Activated T-helper 2 cell treated with anti-CD3 and anti-CD28 coated beads, Interferon-gamma antibody, Interleukin-2, Interleukin-4, amounts not matched to agents 10 μg/mL and 5 μg/mL and 100 μg/mL, durations not matched to agents 14 hours and 24 hours and 36 hours (primary cell): ENCODE results near the gene POMP. TPM values are rescaled to one million over a fixed set of nuclear protein-coding genes. Genes with fewer than 3 reads are reported as not detected.
"Not testable (repeated sequence)": the region's sequence is repeated elsewhere in the genome, so short reads cannot be mapped to it uniquely, and the experiment has no call there.

Experiments used
- DNase-seq: peaks from one replicate; pipeline ENCODE4 v3.0.0; 2021; ENCODE audit warnings: low spot score
- H3K27ac Mint-ChIP-seq: one replicate; pipeline ENCODE4 v1.8.0; 2021; ENCODE audit warnings: mixed read lengths
- H3K27me3 Mint-ChIP-seq: one replicate; pipeline ENCODE4 v1.8.0; 2021; ENCODE audit warnings: low read depth, mixed read lengths
- H3K36me3 Mint-ChIP-seq: one replicate; pipeline ENCODE4 v1.8.0; 2021; ENCODE audit warnings: low read depth, mixed read lengths
- H3K4me1 Mint-ChIP-seq: one replicate; pipeline ENCODE4 v1.8.0; 2021; ENCODE audit warnings: low read depth, mixed read lengths
- H3K4me3 Mint-ChIP-seq: one replicate; pipeline ENCODE4 v1.8.0; 2021; ENCODE audit warnings: low read depth, mild to moderate bottlenecking, moderate library complexity, mixed read lengths
- H3K9me3 Mint-ChIP-seq: one replicate; pipeline ENCODE4 v1.8.0; 2021; ENCODE audit warnings: mixed read lengths
- intact Hi-C: fragments of 100-400 bp; cut with micrococcal nuclease; formaldehyde crosslinking; loops from one replicate; pipeline ENCODE4 v1.15.1; 2023
- total RNA-seq: library from RNA; stranded (reverse); gene quantifications from 2 replicates; pipeline ENCODE4 v1.2.3, GENCODE V29; 2022

POMP gene
- total RNA-seq, 1 donor from 2014 or later: 149 TPM

GRCh38 chr13:28680541-28680940, 21.6 kb downstream of the POMP start:
- Mint-ChIP-seq H3K36me3 (peaks cover 35% of the 10 kb centered on the region), H3K4me1 (no peaks in the 10 kb centered on the region), H3K4me3 (no peak overlapping the region), H3K9me3 (no peaks in the 10 kb centered on the region), H3K27ac (no peak overlapping the region), H3K27me3 (no peaks in the 10 kb centered on the region)
- DNase-seq: no peak
- intact Hi-C loops: no loop called here

- H3K27me3 Mint-ChIP-seq, H3K9me3 Mint-ChIP-seq, H3K4me3 Mint-ChIP-seq, DNase-seq, H3K4me1 Mint-ChIP-seq, H3K27ac Mint-ChIP-seq, intact Hi-C loops: not testable (repeated sequence)
- H3K36me3 Mint-ChIP-seq: peaks cover 11% of the 10 kb centered on the region
Measured at GRCh38 chr13:28683169-28683568, 24.2 kb downstream of the POMP start.

- intact Hi-C loops: no loop called here
- Mint-ChIP-seq H3K36me3 (peaks cover 6% of the 10 kb centered on the region), H3K27me3 (peaks cover 6% of the 10 kb centered on the region), H3K9me3 (peaks cover 10% of the 10 kb centered on the region), H3K4me1 (no peaks in the 10 kb centered on the region), H3K27ac (no peak overlapping the region), H3K4me3 (no peak overlapping the region)
- DNase-seq: no peak
Measured at GRCh38 chr13:28684257-28684656, 25.3 kb downstream of the POMP start.

- DNase-seq: no peak
- intact Hi-C loops: no loop called here
- H3K9me3 Mint-ChIP-seq: peaks cover 10% of the 10 kb centered on the region
- H3K4me3 Mint-ChIP-seq: no peak overlapping the region
- no peaks in the 10 kb centered on the region for H3K4me1 Mint-ChIP-seq
- H3K36me3 Mint-ChIP-seq: peaks cover under 1% of the 10 kb centered on the region
- peaks cover 6% of the 10 kb centered on the region for H3K27me3 Mint-ChIP-seq
- H3K27ac Mint-ChIP-seq: no peak overlapping the region
Measured at GRCh38 chr13:28685114-28685513, 26.2 kb downstream of the POMP start.

GRCh38 chr13:28685892-28686291, 27.0 kb downstream of the POMP start:
- no peaks in the 10 kb centered on the region for H3K4me1 Mint-ChIP-seq
- H3K36me3 Mint-ChIP-seq: no peaks in the 10 kb centered on the region
- DNase-seq: no peak
- H3K27me3 Mint-ChIP-seq: peaks cover 11% of the 10 kb centered on the region
- H3K9me3 Mint-ChIP-seq: peaks cover 10% of the 10 kb centered on the region
- H3K4me3 Mint-ChIP-seq: no peak overlapping the region
- intact Hi-C loops: no loop called here
- H3K27ac Mint-ChIP-seq: no peak overlapping the region

- H3K9me3 Mint-ChIP-seq, intact Hi-C loops, H3K4me1 Mint-ChIP-seq, H3K36me3 Mint-ChIP-seq, H3K27ac Mint-ChIP-seq, DNase-seq, H3K4me3 Mint-ChIP-seq: not testable (repeated sequence)
- peaks cover 21% of the 10 kb centered on the region for H3K27me3 Mint-ChIP-seq
Measured at GRCh38 chr13:28693605-28694491, 34.9 kb downstream of the POMP start.

GRCh38 chr13:28697441-28697840, 38.5 kb downstream of the POMP start:
- DNase-seq: no peak
- H3K9me3 Mint-ChIP-seq: no peaks in the 10 kb centered on the region
- H3K27me3 Mint-ChIP-seq: peaks cover 8% of the 10 kb centered on the region
- H3K4me3 Mint-ChIP-seq: no peak overlapping the region
- H3K27ac Mint-ChIP-seq: no peak overlapping the region
- intact Hi-C loops: no loop called here
- H3K4me1 Mint-ChIP-seq: no peaks in the 10 kb centered on the region
- H3K36me3 Mint-ChIP-seq: peaks cover 21% of the 10 kb centered on the region

GRCh38 chr13:28699246-28699645, 40.3 kb downstream of the POMP start:
- DNase-seq: no peak
- Mint-ChIP-seq H3K36me3 (peaks cover 25% of the 10 kb centered on the region), H3K9me3 (no peaks in the 10 kb centered on the region), H3K27ac (no peak overlapping the region), H3K4me1 (no peaks in the 10 kb centered on the region), H3K27me3 (peaks cover 6% of the 10 kb centered on the region), H3K4me3 (no peak overlapping the region)
- intact Hi-C loops: no loop called here

GRCh38 chr13:28704282-28704681, 45.4 kb downstream of the POMP start:
- Mint-ChIP-seq H3K4me3 (no peak overlapping the region), H3K4me1 (peaks cover 10% of the 10 kb centered on the region), H3K36me3 (peaks cover 31% of the 10 kb centered on the region), H3K27ac (no peak overlapping the region), H3K27me3 (no peaks in the 10 kb centered on the region), H3K9me3 (no peaks in the 10 kb centered on the region)
- no peak for DNase-seq
- intact Hi-C loops: no loop called here

- H3K4me1 Mint-ChIP-seq: peaks cover 10% of the 10 kb centered on the region
- H3K4me3 Mint-ChIP-seq: no peak overlapping the region
- H3K9me3 Mint-ChIP-seq: no peaks in the 10 kb centered on the region
- H3K27ac Mint-ChIP-seq: no peak overlapping the region
- H3K27me3 Mint-ChIP-seq: no peaks in the 10 kb centered on the region
- H3K36me3 Mint-ChIP-seq: peaks cover 32% of the 10 kb centered on the region
- no peak for DNase-seq
- intact Hi-C loops: no loop called here
Measured at GRCh38 chr13:28704919-28705318, 46.0 kb downstream of the POMP start.

- Mint-ChIP-seq H3K9me3 (no peaks in the 10 kb centered on the region), H3K4me1 (peaks cover 10% of the 10 kb centered on the region), H3K27me3 (no peaks in the 10 kb centered on the region), H3K36me3 (peaks cover 31% of the 10 kb centered on the region), H3K27ac (no peak overlapping the region), H3K4me3 (no peak overlapping the region)
- DNase-seq: no peak
- intact Hi-C loops: no loop called here
Measured at GRCh38 chr13:28705461-28706083, 46.6 kb downstream of the POMP start.

- Mint-ChIP-seq H3K4me1 (peaks cover 10% of the 10 kb centered on the region), H3K27ac (peak overlapping the region; percentile 15), H3K4me3 (no peak overlapping the region), H3K9me3 (no peaks in the 10 kb centered on the region), H3K36me3 (peaks cover 24% of the 10 kb centered on the region), H3K27me3 (no peaks in the 10 kb centered on the region)
- no peak for DNase-seq
- intact Hi-C loops: no loop called here
Measured at GRCh38 chr13:28707629-28708427, 48.9 kb downstream of the POMP start.

GRCh38 chr13:28710161-28710560, 51.2 kb downstream of the POMP start:
- peaks cover 27% of the 10 kb centered on the region for H3K36me3 Mint-ChIP-seq
- no peak overlapping the region for H3K4me3 Mint-ChIP-seq
- intact Hi-C loops: no loop called here
- no peaks in the 10 kb centered on the region for H3K9me3 Mint-ChIP-seq
- no peak overlapping the region for H3K27ac Mint-ChIP-seq
- no peaks in the 10 kb centered on the region for H3K27me3 Mint-ChIP-seq
- no peak for DNase-seq
- H3K4me1 Mint-ChIP-seq: peaks cover 14% of the 10 kb centered on the region
